NCI-H187 treated with DMSO at 0.1 percent for 48 hours (cell line): ENCODE results near the gene LRIT2.

Experiments used
- DNase-seq: peaks from one replicate; lab custom pipeline; 2025; lab: John Stamatoyannopoulos, UW

The LRIT2 gene

DNA sequence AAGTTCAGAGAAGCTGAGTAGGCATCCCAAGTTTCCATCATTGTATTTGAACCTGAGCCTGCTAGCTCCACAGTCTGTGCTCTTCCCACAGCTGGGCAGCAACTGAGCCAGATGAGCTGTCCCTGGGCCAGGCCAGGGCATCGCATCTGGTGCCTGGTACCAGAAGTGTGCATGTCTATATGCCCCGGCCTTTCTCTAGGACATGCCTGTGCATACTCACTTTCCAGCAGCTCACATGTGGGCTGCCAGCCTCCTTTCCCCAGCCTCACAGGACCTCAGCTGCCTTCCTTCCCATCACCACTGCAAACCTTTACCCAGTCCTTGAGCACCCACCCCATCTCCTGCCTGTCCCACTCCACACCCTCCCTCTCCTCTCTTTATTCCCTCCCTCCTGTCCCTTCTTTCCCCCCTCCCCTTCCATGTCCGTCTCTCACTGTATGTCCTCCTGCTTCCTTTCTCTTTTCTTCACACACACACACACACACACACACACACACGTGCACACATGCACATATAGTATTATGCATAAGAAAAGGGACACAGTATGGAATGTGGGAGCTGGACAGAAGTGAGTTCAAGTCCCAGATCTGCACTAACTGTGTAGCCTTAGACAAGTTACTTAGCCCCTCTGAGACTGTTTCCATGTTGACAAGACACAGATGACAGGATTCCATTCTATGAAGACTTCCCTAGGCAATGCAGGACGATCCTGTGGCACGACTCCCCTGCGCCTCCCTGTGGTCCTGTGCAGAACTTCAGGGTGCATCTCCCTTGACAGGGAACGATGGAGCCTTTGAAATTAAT, 20.1 kb downstream of the LRIT2 start:
- no peak for DNase-seq

DNA sequence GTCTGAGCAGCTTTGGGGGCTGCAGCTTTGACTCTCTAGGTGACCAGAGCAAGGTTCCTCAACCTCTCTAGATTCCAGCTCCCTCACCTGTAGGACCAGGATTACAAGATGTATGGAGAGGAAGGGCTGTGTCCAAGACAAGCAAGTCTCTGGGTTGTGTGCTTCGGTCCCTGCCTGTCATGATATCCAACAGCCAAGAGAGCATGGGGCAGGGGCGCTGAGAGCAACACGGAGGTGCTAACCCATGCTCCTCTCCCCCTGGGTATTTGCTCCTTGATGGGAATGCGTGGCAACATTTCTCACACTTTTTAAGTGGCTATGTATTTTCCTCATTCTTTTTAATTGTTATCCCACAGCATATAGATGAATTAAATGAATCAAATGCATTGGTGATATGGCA, 20.7 kb downstream of the LRIT2 start:
- no peak for DNase-seq

DNA sequence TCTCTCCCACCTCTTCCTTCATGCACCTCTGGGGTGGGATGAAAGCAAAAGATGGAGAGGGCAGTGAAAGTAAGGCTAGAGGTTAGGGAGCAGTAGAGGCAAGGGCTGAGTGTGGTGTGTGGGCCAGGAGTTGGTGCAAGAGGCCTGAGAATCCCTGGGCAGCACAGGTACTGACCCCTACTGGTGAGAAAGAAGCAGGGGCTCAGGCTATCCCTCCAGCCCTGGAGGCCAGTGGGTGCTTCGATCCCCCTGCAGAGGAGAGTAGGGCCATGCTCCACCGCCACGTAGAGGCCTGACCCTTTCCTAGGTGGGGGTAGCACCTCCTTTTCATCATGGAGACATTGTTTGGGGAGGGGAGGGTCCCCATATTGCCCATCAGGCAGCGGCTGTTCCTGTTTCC, 21.2 kb downstream of the LRIT2 start:
- no peak for DNase-seq

DNA sequence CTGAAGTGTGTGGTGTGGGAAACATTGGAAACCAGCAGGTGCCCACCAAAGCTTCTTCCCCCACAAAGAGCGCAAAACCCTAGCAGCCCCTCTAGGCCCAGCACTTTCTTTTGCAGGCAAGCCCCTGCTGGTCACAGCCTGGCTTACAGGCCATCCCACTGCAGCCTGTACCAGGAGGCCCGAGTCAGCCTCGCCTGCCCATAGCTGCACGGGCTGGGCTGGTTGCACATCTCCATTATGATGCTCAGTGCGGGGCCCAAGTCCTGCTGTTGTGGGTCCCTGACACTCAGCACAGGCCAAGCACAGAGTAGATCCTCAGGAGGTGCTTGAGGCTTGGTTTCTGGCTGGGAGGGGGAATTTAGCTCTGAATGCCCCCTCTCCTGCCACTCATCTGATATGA, 23.0 kb downstream of the LRIT2 start:
- DNase-seq: no peak

DNA sequence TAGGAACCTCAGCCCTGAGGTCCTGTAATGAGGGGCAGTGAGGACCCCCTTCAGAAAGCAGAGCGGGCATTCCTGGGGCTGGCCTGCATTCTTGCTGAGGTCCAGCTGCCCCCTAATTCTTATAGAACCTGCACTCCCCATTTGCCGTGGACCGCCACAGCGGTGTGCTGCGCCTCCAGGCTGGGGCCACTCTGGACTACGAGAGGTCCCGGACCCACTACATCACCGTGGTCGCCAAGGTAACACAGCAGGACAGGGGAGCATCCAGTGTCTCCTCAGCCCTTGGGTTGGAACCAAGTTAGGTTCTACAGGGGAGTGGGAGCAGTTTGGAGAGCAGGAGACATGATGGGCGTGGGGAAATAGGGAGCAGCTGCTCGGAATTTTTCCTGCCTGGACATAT, 23.7 kb downstream of the LRIT2 start:
- DNase-seq: no peak

DNA sequence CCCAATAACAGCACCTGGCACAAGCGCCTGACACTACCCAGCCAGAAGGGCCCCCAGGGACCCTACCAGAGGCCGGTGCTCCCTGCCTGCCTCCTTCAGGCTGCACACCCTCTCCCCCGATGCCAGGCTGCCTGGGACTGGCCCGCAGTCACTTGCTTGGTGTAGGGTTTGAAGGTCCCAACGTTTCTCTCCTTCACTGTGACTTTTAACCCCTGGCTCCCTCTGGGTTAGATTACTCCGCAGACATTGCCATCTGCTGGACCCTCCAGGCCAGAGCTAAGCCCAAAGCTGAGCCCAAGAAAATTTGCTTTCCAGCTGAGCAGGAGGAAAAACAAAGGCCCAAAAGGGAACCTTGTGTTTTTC, 24.1 kb downstream of the LRIT2 start:
- DNase-seq: no peak

DNA sequence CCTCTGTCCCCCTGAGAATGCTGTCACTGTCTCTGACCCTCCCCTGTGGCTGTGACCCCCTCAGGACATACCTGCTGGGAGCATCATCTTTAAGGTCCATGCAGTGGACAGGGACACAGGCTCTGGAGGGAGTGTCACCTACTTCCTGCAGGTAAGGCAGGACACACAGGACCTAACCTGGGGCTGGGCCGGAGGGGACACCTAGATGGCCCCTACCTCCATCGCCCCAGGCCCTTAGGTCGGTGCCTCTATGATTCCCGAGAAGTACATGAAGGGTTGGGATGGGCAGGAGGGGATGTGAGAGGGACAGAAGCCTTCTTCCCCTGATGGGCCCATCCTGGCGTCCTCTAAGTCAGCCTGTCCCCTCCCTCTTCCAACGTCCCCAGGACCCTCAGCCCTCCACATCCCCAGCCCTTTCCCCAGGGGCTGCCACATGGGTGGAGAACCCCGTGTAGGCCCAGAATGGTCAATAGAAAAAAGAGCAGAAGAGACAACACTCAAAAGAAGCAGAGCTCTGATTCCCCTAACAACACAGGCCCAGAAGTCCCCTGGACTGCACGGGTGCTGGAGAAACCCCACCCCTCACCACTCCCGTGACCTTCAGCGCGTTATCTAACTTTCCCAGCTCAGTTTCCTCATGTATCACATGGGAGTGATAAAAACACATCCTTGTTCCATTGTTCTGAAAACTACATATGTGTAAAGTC, 24.7 kb downstream of the LRIT2 start:
- DNase-seq: no peak

DNA sequence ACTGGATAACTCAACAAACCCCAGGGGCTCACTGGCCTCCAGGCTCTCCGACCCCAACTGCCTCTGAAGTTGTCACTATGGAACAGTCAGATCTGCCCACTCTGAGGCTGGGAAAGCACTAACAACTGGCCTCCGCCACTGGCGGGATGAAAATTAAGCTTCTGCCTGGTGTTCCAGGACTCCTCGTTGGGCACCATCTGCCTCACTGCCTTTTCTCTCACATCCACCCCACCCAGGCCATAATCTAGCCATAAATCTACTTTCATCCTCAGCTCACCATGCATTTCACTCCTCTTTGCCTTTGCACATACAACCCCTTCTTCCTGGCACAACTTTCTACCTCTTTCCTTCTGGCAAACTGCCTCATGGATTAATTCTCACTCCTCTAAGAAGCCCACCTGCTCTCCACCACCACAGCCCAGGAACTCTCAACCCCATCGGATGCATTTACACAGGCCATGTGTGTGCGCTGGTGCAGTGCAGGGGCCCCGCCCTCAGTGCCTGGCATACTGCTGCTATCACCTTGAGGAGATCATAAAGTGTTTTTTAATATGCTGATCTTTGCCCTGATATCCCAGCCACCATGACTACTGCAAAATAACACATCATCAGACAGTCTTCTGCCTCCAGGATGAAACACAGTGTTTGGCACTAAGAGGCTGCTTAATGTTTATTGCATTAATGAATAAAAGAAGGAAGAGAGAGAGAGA, 27.0 kb downstream of the LRIT2 start:
- DNase-seq: no peak

DNA sequence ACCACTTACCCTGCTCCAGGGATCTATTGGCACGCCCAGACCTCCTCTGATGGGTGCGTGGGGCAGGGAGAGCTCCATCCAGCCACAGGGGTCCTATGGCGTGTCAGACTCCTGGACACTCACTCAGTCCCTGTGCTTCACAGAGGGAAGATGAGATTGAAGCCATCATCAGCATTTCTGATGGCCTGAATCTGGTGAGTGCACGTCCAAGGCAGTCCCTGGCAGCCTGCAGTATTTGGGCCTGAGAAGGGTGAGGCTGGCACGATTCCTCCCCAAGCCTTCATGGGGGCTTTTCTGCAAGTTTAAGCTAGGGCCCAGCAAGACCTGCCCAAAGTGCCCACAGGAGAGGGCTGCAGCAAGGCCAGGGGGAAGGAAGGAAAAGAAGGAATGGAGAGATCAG, 27.7 kb downstream of the LRIT2 start:
- DNase-seq: no peak

DNA sequence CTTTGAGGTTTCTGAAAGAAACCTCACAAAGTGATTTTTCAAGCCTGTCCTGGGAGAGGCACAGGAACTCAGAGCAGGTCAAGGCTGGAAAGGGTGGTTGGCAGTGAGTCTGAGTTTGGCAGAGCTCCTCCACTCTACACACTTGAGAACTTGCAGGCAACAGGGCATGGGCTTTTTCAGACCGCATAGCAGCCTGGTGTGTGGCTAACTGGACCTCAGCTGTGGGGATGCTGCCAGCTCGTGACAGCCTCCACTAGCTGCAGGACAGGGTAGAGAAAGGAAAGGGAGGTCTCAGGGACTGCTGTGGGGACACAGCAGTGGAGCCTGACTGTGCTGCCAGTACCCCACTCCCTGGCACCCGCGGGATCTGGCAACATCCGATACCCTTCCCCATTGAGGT, 28.4 kb downstream of the LRIT2 start:
- no peak for DNase-seq

DNA sequence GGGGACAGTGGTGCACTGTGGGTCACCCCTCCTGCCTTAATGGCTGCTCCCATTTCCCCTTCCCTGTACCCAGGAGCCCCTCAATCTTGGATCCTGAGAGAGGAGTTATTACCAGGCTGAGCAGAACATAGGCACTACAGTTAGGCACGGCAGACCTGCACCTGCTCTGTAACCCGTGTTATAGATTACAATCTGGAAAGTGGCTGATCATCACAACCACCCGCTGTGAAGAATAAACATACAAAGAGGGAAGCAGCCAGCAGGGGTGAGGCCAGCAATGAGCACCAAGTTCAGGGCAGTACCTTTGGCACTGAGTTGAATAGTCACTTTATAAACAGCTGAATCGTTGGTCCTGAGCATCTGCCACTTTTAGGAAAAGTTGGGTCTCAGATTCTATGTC, 29.3 kb downstream of the LRIT2 start:
- peak; percentile 44 for DNase-seq

DNA sequence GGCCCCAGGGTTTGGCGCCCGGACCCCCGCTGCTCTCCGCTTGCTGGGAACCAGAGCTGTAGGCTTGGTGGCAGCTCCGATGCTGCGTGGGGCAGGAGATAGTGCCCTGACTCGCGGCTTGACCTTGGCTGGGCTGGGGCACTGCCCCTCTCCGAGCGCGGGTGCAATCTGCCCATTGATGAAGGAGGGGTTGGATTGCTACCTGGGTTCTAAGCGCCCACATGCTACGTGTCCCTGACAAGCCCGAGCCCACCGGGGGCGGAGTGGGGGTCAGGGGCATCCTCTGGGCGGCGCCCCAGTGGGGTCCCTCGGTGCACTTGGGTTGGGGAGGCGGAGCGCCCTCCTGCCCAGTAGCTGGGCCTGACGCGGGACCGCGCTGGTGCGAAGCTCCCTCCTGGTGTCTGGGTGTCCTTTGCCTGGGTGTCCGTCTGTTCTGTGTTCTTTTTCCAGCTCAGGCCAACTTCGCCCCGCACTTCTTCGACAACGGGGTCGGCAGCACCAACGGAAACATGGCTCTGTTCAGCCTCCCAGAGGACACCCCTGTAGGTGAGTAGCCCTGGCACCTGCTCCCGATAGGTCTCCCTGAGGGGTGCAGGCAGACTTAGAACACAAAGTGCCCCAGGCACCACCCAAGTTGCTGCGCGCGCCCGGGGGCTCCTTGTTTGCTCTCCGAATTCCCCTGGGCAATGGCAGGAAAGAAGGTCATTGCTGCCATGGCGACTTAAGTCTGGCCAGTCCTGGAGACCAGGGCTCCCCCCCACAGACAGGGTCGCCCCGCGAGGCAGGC, 30.1 kb downstream of the LRIT2 start:
- no peak for DNase-seq

DNA sequence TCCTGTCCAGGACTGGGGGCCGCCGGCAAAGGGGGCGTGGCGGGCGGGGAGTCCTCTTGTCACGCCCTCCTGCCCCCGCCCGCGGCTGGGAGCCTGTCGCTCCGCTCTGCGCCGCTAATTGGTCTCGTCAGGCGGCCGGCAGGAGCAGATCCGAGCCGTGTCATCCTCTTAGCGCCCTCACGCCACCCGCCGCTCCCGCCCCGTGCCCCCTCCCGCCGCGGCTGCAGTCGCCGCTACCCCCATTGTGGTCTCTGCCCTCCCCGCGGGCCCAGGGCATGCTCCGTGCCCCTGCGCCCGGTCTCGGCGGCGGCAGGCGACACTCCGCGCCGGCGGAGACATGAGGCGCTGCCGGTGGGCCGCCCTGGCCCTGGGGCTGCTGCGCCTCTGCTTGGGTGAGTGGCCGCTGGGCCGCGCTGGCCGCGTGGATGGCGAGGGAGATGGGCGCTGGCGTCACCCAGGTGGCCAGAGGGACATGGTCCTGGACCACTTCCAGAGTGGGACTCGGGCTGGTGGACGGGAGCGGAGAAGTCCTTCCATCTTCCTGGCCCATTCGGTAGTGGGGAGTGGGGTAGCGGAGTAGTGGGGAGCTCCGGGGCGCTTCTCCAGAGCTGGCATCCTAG, 30.8 kb downstream of the LRIT2 start, which contains the start of gene CDHR1:
Gene CDHR1 (plus strand): TSS at position 114 of the 620 bp plus-strand sequence. CDS start 224 bp downstream, at position 338.
- DNase-seq: no peak

DNA sequence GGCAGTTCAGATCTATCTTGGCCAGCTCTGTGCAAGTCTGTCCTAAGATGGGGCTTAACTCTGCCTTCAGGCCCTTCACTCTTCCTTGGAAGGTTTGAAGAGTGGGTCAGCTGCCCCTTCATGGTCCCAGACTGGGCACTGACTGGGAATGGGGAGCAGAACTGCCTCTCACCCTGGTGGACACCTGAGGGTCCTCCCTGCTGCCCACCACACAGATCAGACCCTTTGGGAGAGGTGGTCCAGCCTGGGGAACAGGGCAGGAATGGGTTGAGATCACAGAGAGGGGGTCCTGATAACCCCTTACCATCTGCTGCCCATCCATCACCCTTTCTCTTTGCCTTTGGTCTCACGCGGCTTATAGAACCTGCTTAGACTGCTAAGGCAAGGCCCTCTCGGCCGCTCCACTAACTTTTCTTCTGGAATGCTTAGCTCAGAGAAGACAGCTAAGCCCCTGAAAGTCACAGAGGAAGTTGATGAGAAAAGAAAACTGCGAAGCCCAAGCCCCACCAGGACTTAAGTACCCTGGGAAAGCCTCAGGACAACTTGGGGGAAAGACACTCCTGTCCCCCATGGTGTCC, 31.4 kb downstream of the LRIT2 start:
- no peak for DNase-seq

DNA sequence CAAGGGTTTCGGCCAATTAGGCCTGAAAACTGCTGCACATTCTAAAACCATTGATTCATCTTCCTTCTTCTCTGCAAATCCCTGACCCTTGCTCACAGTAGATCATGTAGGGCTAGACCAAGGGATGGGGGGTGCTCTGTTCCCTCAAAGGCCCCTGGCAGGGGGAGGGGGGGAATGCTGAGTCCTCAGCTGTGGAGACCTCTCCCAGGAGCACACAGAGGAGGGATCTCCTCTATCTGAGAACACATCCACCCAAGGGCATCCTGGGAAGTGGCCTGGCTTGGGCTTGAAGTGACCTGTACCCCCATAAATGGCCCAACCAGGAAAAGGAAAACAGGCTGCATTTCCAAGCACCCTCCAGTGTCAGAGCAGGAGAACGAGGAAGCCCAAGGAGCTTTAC, 32.0 kb downstream of the LRIT2 start:
- no peak for DNase-seq

DNA sequence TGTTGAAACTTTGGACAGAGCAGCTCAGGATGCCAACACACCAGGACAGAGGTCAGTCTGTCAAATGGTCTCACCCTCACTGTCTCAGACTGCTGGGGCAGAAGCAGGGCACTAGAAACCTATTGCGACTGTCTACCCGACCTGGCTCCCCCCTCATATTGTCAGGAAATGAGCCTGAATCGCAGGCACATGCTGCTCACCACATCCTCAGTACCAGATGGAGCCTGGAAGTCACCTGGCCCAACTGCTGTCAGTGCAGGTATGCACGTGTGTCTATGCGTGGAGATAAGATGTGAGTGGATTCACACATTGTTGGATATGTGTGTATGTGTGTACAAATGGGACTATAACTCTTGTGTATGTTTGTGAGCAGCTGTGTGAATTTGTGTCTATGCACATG, 34.2 kb downstream of the LRIT2 start:
- DNase-seq: no peak

DNA sequence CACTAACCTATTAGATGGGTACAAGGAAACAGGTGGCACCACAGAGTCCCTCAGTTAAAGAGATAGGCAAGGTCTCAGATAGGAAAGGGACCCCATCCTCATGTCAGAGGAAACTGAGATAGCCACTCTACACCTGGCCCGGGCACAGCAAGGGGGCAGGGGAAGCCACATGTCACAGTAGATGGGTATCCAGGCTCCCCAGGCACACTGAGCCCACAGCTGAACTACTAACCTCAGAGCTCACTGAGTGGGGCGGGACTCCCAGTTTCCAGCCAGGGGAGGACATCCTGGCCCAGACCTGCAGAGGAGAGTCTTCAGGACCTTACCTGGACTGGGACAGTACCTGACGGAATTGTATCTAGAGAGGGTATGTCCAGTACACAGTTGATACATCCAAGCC, 34.7 kb downstream of the LRIT2 start:
- no peak for DNase-seq

DNA sequence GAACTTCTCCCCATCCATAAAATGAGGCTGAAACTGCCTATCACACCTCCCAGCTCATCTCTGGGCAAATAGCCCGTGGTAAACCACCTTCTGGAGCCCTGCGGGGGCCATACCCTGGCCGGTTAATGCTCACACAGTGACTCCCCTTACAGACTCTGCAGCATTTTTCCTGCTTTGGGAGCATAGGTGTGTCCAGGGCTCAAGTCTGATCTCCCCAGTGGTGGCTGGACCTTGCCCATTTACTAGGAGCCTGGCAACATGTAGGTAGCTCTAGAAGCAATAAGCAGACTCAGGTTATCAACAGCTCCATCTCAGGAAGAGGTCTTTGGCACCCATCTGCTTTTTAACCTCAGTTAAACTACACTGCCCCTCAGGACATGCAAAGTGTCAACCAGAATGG, 36.5 kb downstream of the LRIT2 start:
- DNase-seq: no peak

DNA sequence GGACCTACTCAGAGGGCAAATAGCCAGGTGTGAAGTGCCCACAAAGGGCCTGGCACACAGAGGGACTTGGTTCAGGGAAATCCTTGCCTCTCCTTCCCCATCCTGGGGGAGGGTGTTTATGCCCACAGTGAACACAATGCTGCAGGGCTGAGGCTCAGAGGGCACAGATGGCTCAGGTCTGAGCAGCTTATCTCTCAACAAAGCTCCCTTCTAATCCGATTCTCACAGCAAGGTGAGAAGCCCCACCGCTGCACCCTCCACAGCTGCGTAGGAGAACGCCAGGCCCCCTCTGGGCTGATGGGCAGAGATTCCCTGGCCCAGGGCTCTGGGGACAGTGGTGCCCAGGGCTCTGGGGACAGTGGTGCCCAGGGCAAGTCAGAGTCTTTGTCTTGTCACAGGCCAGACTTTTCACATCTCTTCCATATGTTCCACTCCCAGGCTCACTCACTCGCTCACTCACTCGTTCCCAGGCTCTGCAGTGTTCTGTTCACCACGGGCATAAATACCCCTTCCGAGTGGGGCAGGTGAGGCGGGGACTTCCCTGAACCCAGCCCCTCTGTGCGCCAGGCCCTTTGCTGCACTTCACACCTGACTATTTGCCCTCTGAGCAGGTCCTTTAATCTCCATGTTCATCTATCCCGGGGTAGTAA, 39.7 kb downstream of the LRIT2 start:
- DNase-seq: no peak

DNA sequence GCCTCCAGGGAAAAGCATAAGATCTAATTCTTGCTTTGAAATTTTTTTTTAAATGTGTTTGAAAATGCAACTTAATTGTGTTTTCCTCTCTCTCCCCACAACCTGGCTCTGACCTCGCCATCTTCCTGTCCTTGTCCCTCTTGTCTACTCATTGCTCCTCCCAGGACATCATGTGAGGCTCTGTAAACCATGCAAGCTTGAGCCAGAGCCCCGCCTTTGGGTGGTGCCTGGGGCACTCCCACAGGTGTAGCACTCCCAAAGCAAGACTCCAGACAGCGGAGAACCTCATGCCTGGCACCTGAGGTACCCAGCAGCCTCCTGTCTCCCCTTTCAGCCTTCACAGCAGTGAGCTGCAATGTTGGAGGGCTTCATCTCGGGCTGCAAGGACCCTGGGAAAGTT, 40.8 kb downstream of the LRIT2 start:
- peak; percentile 3 for DNase-seq

DNA sequence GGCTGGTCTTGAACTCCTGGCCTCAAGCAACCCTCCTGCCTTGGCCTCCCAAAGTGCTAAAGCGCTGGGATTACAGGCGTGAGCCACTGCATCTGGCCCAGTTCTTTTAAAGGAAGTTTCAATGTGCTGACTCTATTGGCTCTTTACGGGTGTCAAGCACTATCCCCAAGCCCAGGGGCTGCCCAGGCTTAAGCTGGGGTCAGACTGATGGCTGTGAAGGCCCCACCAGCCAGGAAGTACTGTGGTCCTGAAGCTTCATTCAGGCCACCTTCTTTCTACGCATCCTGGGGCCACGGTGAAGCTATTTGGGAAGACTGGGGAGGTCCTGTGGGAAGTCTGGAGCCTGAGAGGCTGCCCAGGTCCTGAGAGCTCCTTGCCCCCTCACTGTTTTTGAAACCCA, 43.7 kb downstream of the LRIT2 start:
- DNase-seq: no peak
